GM12801 (cell line): ENCODE measurements around the gene PHF21A.

Experiments used
- CTCF ChIP-seq: IDR thresholded peaks from one replicate; pipeline ENCODE4 v1.5.1; 2011; ENCODE audit warnings: control low read depth; ENCODE audit not compliant: insufficient read length; ENCODE audit errors: extremely low read depth

Gene PHF21A

GRCh38 chr11:46047520-46047919, 73.7 kb downstream of the PHF21A start:
- no peak for TF ChIP-seq CTCF

- TF ChIP-seq CTCF: no peak
Observed at GRCh38 chr11:46045811-46046210, 75.4 kb downstream of the PHF21A start.

- TF ChIP-seq CTCF: no peak
Observed at GRCh38 chr11:46044601-46045000, 76.7 kb downstream of the PHF21A start.

- no peak for TF ChIP-seq CTCF
Observed at GRCh38 chr11:46039990-46040389, 81.3 kb downstream of the PHF21A start.

- TF ChIP-seq CTCF: no peak
Observed at GRCh38 chr11:46038529-46038928, 82.7 kb downstream of the PHF21A start.

GRCh38 chr11:46036969-46037368, 84.3 kb downstream of the PHF21A start:
- no peak for TF ChIP-seq CTCF

- no peak for TF ChIP-seq CTCF
Observed at GRCh38 chr11:46036009-46036408, 85.2 kb downstream of the PHF21A start.

- no peak for TF ChIP-seq CTCF
Observed at GRCh38 chr11:46034041-46034440, 87.2 kb downstream of the PHF21A start.
